SK-N-MC (cell line): ENCODE data around the gene GNG14.

Source experiments
- DNase-seq: peaks from one replicate; pipeline ENCODE4 v3.0.0-alpha.2; 2011; ENCODE audit warnings: low read depth, low spot score
- H3K27ac ChIP-seq: fragments of 200-600 bp; sonication (generic); 2 replicates; pipeline ENCODE4 v1.5.1; 2016; ENCODE audit warnings: mixed run types
- H3K36me3 ChIP-seq: fragments of 200-600 bp; sonication (generic); 2 replicates; pipeline ENCODE4 v1.6.1; 2017; ENCODE audit warnings: antibody characterized with exemption, low read length, mixed read lengths; ENCODE audit not compliant: insufficient read depth
- H3K4me3 ChIP-seq: fragments of 200-600 bp; sonication (generic); 2 replicates; pipeline ENCODE4 v1.5.1; 2016
- H3K9ac ChIP-seq: fragments of 200-600 bp; sonication (generic); 2 replicates; pipeline ENCODE4 v1.8.0; 2017; ENCODE audit warnings: mixed run types, mixed read lengths; ENCODE audit not compliant: insufficient read length
- H3K9me3 ChIP-seq: fragments of 200-600 bp; sonication (generic); 2 replicates; pipeline ENCODE4 v1.6.1; 2017; ENCODE audit warnings: low read depth, mild to moderate bottlenecking, antibody characterized with exemption, low read length, moderate library complexity, mixed read lengths
- EZH2 ChIP-seq: fragments of 200-600 bp; sonication (generic); IDR thresholded peaks from one replicate; pipeline ENCODE4 v1.6.1; 2017; ENCODE audit warnings: antibody characterized with exemption
- FOXP2 ChIP-seq: optimal IDR thresholded peaks from 2 replicates; pipeline ENCODE3; 2011; ENCODE audit warnings: mild to moderate bottlenecking, moderate library complexity; ENCODE audit not compliant: insufficient read depth; ENCODE audit errors: extremely low read length, control extremely low read depth
- POLR2AphosphoS5 ChIP-seq: IDR thresholded peaks from 2 replicates; pipeline ENCODE4 v1.6.1; 2012; ENCODE audit warnings: mild to moderate bottlenecking, low read depth, low read length, borderline replicate concordance

The GNG14 gene

GRCh38 chr19:12681074-12681987 lies 6.5 kb upstream of the GNG14 start, which contains the start of gene DHPS:
Gene DHPS (minus strand): TSS chr19:12681880. CDS start chr19:12681766, 114 bp downstream.
- H3K9ac ChIP-seq, result peak within 1 kb of the TSS; percentile 99
- TF ChIP-seq EZH2, result no peak
- TF ChIP-seq POLR2AphosphoS5, result peak; percentile 81
- peak; percentile 98 for DNase-seq

GRCh38 chr19:12685831-12686230 lies 2.0 kb upstream of the GNG14 start:
- no peaks in the 10 kb centered on the region for H3K36me3 ChIP-seq
- no peak overlapping the region for H3K27ac ChIP-seq
- no peak overlapping the region for H3K4me3 ChIP-seq
- H3K9me3 ChIP-seq, result no peaks in the 10 kb centered on the region
- DNase-seq, result no peak
- TF ChIP-seq EZH2 (no peak), POLR2AphosphoS5 (no peak), FOXP2 (no peak)
- no peak overlapping the region for H3K9ac ChIP-seq

More at GRCh38 chr19:12681074-12681987, 6.5 kb upstream of the GNG14 start, which contains the start of gene DHPS:
- H3K9me3 ChIP-seq, result no peaks in the 10 kb centered on the region
- H3K36me3 ChIP-seq, result peaks cover 28% of the 10 kb centered on the region
- H3K27ac ChIP-seq, result peak within 1 kb of the TSS; percentile 100
- peak within 1 kb of the TSS; percentile 99 for H3K4me3 ChIP-seq

GRCh38 chr19:12689012-12689411 lies 1.2 kb downstream of the GNG14 start:
- no peak for TF ChIP-seq EZH2
- TF ChIP-seq POLR2AphosphoS5, result no peak
- TF ChIP-seq FOXP2, result no peak
- no peak for DNase-seq
- Histone ChIP-seq H3K4me3 (no peak overlapping the region), H3K9me3 (no peaks in the 10 kb centered on the region), H3K36me3 (no peaks in the 10 kb centered on the region), H3K9ac (no peak overlapping the region), H3K27ac (no peak overlapping the region)

GRCh38 chr19:12689581-12690216 lies 1.9 kb downstream of the GNG14 start:
- TF ChIP-seq EZH2 (no peak), POLR2AphosphoS5 (no peak; the same call in 1 of the 2 replicates), FOXP2 (no peak)
- Histone ChIP-seq H3K4me3 (no peak overlapping the region), H3K36me3 (no peaks in the 10 kb centered on the region), H3K9me3 (no peaks in the 10 kb centered on the region), H3K9ac (no peak overlapping the region), H3K27ac (no peak overlapping the region)
- no peak for DNase-seq

GRCh38 chr19:12692960-12693359 lies 5.2 kb downstream of the GNG14 start:
- H3K4me3 ChIP-seq, result no peak overlapping the region
- TF ChIP-seq POLR2AphosphoS5, result no peak
- TF ChIP-seq FOXP2, result no peak
- no peak for TF ChIP-seq EZH2
- H3K9me3 ChIP-seq, result no peaks in the 10 kb centered on the region
- H3K9ac ChIP-seq, result no peak overlapping the region
- H3K36me3 ChIP-seq, result no peaks in the 10 kb centered on the region
- DNase-seq, result no peak
- H3K27ac ChIP-seq, result no peak overlapping the region

- H3K9ac ChIP-seq, result no peak overlapping the region
- TF ChIP-seq EZH2 (no peak), POLR2AphosphoS5 (no peak), FOXP2 (no peak)
Observed at GRCh38 chr19:12694641-12695040, 6.8 kb downstream of the GNG14 start.

GRCh38 chr19:12695096-12695495 lies 7.3 kb downstream of the GNG14 start:
- no peak for TF ChIP-seq EZH2
- Histone ChIP-seq H3K36me3 (peaks cover 5% of the 10 kb centered on the region; the same call in 1 of the 2 replicates), H3K9me3 (no peaks in the 10 kb centered on the region), H3K9ac (peak overlapping the region; percentile 85), H3K27ac (no peak overlapping the region), H3K4me3 (peak overlapping the region; percentile 88; the same call in 1 of the 2 replicates)
- DNase-seq, result no peak

More at GRCh38 chr19:12694641-12695040, 6.8 kb downstream of the GNG14 start:
- Histone ChIP-seq H3K27ac (no peak overlapping the region), H3K36me3 (peaks cover 1% of the 10 kb centered on the region; the same call in 1 of the 2 replicates), H3K9me3 (no peaks in the 10 kb centered on the region), H3K4me3 (no peak overlapping the region)
- DNase-seq, result no peak

GRCh38 chr19:12695514-12695913 lies 7.7 kb downstream of the GNG14 start:
- peak overlapping the region; percentile 85 for H3K9ac ChIP-seq
- no peak for TF ChIP-seq EZH2
- TF ChIP-seq POLR2AphosphoS5, result no peak
- TF ChIP-seq FOXP2, result no peak
- no peak overlapping the region for H3K27ac ChIP-seq

GRCh38 chr19:12695997-12696365 lies 8.2 kb downstream of the GNG14 start:
- Histone ChIP-seq H3K27ac (no peak overlapping the region), H3K9me3 (no peaks in the 10 kb centered on the region)
- TF ChIP-seq POLR2AphosphoS5, result no peak
- no peak for TF ChIP-seq EZH2
- no peak for TF ChIP-seq FOXP2

More at GRCh38 chr19:12695514-12695913, 7.7 kb downstream of the GNG14 start:
- Histone ChIP-seq H3K4me3 (peak overlapping the region; percentile 88), H3K9me3 (no peaks in the 10 kb centered on the region), H3K36me3 (peaks cover 5% of the 10 kb centered on the region; the same call in 1 of the 2 replicates)
- DNase-seq, result no peak

More at GRCh38 chr19:12695997-12696365, 8.2 kb downstream of the GNG14 start:
- H3K36me3 ChIP-seq, result peaks cover 9% of the 10 kb centered on the region
- peak overlapping the region; percentile 85 for H3K9ac ChIP-seq
- H3K4me3 ChIP-seq, result peak overlapping the region; percentile 88
- DNase-seq, result no peak
